ENCODE data around the gene FOXO3. TPM values are rescaled to one million over a fixed set of nuclear protein-coding genes. Genes with fewer than 3 reads are reported as not detected.

FOXO3 gene
- total RNA-seq, 4 donors from 2014 or later: 111 to 293 (median 183) TPM

- in situ Hi-C loops (cut with MboI; ENCODE audit: low sequenced_read_pairs in 4 of 4): no loop called here
- intact Hi-C loops (cut with DNase I; ENCODE audit: low total_unique reads): loop anchor here (5.0 kb wide), 1 partner anchor 34 kb away; no protein-coding TSS in a partner anchor
- H3K4me3 ChIP-seq: peak overlapping the region in 1 of 4 donors; percentile 9
- no peak for DNase-seq
- H3K27ac ChIP-seq: peak overlapping the region; percentile 48 to 74 (median 70)
- no peaks in the 10 kb centered on the region for H3K9me3 ChIP-seq
- H3K36me3 ChIP-seq: no peaks in the 10 kb centered on the region
- TF ChIP-seq POLR2A (IDR thresholded peaks at IDR 0.05): no peak
- peak in 1 of 2 donors; percentile 4 for ATAC-seq
- peaks cover 94 to 100% of the 10 kb centered on the region in 2 donors for H3K4me1 ChIP-seq
- H3K27me3 ChIP-seq: no peaks in the 10 kb centered on the region
These were observed 58.0 kb downstream of the FOXO3 start for GRCh38 chr6:108618623-108619152.

- Histone ChIP-seq H3K9me3 (no peaks in the 10 kb centered on the region), H3K36me3 (no peaks in the 10 kb centered on the region), H3K27ac (peak overlapping the region; percentile 48 to 74 (median 70)), H3K27me3 (no peaks in the 10 kb centered on the region), H3K4me1 (peaks cover 96 to 100% of the 10 kb centered on the region in 2 donors), H3K4me3 (no peak overlapping the region)
- DNase-seq: no peak
- ATAC-seq: no peak
- no peak for TF ChIP-seq POLR2A (IDR thresholded peaks at IDR 0.05)
- TF ChIP-seq CTCF (IDR thresholded peaks at IDR 0.05 in 4 of 5, conservative IDR thresholded peaks at IDR 0.05 in 1 of 5): no peak
- intact Hi-C loops (cut with DNase I; ENCODE audit: low total_unique reads): loop anchor here (5.0 kb wide), 1 partner anchor 33 kb away; no protein-coding TSS in a partner anchor
- in situ Hi-C loops (cut with MboI; ENCODE audit: low sequenced_read_pairs in 4 of 4): no loop called here
These were observed 58.9 kb downstream of the FOXO3 start for GRCh38 chr6:108619431-108620197.

GRCh38 chr6:108621117-108621516 lies 60.4 kb downstream of the FOXO3 start:
- intact Hi-C loops (cut with DNase I; ENCODE audit: low total_unique reads): no loop called here
- DNase-seq: peak; percentile 44 to 55

GRCh38 chr6:108622641-108623298 lies 62.1 kb downstream of the FOXO3 start:
- peak overlapping the region; percentile 66 to 74 (median 71) for H3K27ac ChIP-seq
- intact Hi-C loops (cut with DNase I; ENCODE audit: low total_unique reads) (no loop called here), in situ Hi-C loops (cut with MboI; ENCODE audit: low sequenced_read_pairs in 4 of 4) (no loop called here)
- H3K4me3 ChIP-seq: no peak overlapping the region
- no peaks in the 10 kb centered on the region for H3K27me3 ChIP-seq
- TF ChIP-seq POLR2A (IDR thresholded peaks at IDR 0.05) (peak in 1 of 2 donors; percentile 34), CTCF (IDR thresholded peaks at IDR 0.05 in 4 of 5, conservative IDR thresholded peaks at IDR 0.05 in 1 of 5) (no peak)
- H3K4me1 ChIP-seq: peaks cover 100% of the 10 kb centered on the region in 2 donors
- DNase-seq: peak; percentile 54 to 71
- ATAC-seq: peak; percentile 70 to 72
- H3K36me3 ChIP-seq: no peaks in the 10 kb centered on the region
- no peaks in the 10 kb centered on the region for H3K9me3 ChIP-seq

More at GRCh38 chr6:108621117-108621516, 60.4 kb downstream of the FOXO3 start:
- H3K27me3 ChIP-seq: no peaks in the 10 kb centered on the region
- TF ChIP-seq CTCF (IDR thresholded peaks at IDR 0.05 in 4 of 5, conservative IDR thresholded peaks at IDR 0.05 in 1 of 5) (no peak), POLR2A (IDR thresholded peaks at IDR 0.05) (no peak)
- H3K36me3 ChIP-seq: no peaks in the 10 kb centered on the region
- peak overlapping the region; percentile 66 to 74 (median 71) for H3K27ac ChIP-seq
- H3K4me1 ChIP-seq: peaks cover 100% of the 10 kb centered on the region in 2 donors
- in situ Hi-C loops (cut with MboI; ENCODE audit: low sequenced_read_pairs in 4 of 4): no loop called here
- H3K9me3 ChIP-seq: no peaks in the 10 kb centered on the region
- H3K4me3 ChIP-seq: no peak overlapping the region
- ATAC-seq: peak; percentile 9 to 33

DNA sequence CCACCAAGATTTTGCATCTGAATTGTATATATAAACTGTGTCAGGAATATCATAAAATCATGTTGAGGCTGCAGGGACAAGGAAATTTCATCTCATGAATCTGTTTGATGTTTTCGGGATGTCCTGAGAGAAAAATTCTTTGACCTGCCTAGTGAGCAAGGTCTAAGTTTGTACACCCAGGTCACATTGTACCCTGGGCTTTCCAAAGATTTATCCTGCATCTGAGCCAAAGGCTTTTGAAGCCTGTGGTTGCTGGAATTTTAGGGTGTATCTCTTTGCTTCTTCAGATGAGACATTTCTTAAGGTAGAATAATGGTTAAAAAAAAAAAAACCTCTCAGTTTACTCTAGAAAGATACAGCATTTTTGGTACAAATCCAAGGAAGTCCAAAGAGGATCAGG lies 63.3 kb downstream of the FOXO3 start:
- no peak overlapping the region for H3K4me3 ChIP-seq
- H3K36me3 ChIP-seq: no peaks in the 10 kb centered on the region
- no peaks in the 10 kb centered on the region for H3K9me3 ChIP-seq
- in situ Hi-C loops (cut with MboI; ENCODE audit: low sequenced_read_pairs in 4 of 4) (no loop called here), intact Hi-C loops (cut with DNase I; ENCODE audit: low total_unique reads) (no loop called here)
- TF ChIP-seq POLR2A (IDR thresholded peaks at IDR 0.05) (no peak), CTCF (IDR thresholded peaks at IDR 0.05 in 4 of 5, conservative IDR thresholded peaks at IDR 0.05 in 1 of 5) (no peak)
- DNase-seq: no peak
- H3K27me3 ChIP-seq: no peaks in the 10 kb centered on the region
- H3K4me1 ChIP-seq: peaks cover 98 to 100% of the 10 kb centered on the region in 2 donors
- peak overlapping the region in 3 of 4 donors; percentile 69 to 74 (median 73) for H3K27ac ChIP-seq
- ATAC-seq: no peak

All from gastrocnemius medialis (tissue), 4 donors.